Measurements from ENCODE around the gene C11orf52. TPM values are rescaled to one million over a fixed set of nuclear protein-coding genes. Genes with fewer than 3 reads are reported as not detected.
A peak's percentile ranks its signal among the peaks of the same experiment; 100 is the strongest.
"Not testable (repeated sequence)": the region's sequence is repeated elsewhere in the genome, so short reads cannot be mapped to it uniquely, and the experiment has no call there.

Gene C11orf52
- total and polyA plus RNA-seq, 4 experiments from 2014 or later, result not detected

- H3K27me3 Mint-ChIP-seq, result no peaks in the 10 kb centered on the region
- Histone ChIP-seq H3K36me3 (ENCODE audit: insufficient read depth, low read length) (peaks cover 11% of the 10 kb centered on the region), H3K27ac (ENCODE audit: low read depth, low read length) (peak overlapping the region; percentile 95), H3K27me3 (ENCODE audit: insufficient read depth, low read length) (no peaks in the 10 kb centered on the region), H3K4me1 (ENCODE audit: insufficient read depth, low read length) (peaks cover 18% of the 10 kb centered on the region), H3K4me3 (ENCODE audit: low read length in 2 of 2) (peak overlapping the region; percentile 79 to 80), H3K9me3 (ENCODE audit: control insufficient read depth in 1 of 2, low read length in 2 of 2) (no peaks in the 10 kb centered on the region)
- peaks cover 10 to 32% of the 10 kb centered on the region in 2 donors for H3K36me3 Mint-ChIP-seq
- CTCF ChIA-PET (ENCODE audit: partially characterized antibody), result interaction anchor here (1.3 to 2.6 kb wide), 5 partner anchors 9 to 103 kb away, joined by 5 to 14 read pairs (median 9); no protein-coding TSS in a partner anchor
- H3K4me3 Mint-ChIP-seq, result peak overlapping the region; percentile 91 to 98 (median 95)
- H3K9me3 Mint-ChIP-seq, result no peaks in the 10 kb centered on the region
- peaks cover 11 to 28% (median 17%) of the 10 kb centered on the region in 4 donors for H3K4me1 Mint-ChIP-seq
- POLR2A ChIA-PET (ENCODE audit: partially characterized antibody), result interaction anchor here (0.9 to 3.8 kb wide), 5 partner anchors 48 to 208 kb away, joined by 3 to 20 read pairs (median 3); partner anchors contain the start of genes DLAT, SDHD and TIMM8B
- H3K27ac Mint-ChIP-seq, result peak overlapping the region; percentile 93 to 100 (median 100)
- no peak for DNase-seq
- intact Hi-C loops (cut with micrococcal nuclease), result loop anchor here (2.0 to 10.0 kb wide), 3 partner anchors 146 to 1436 kb away; partner anchors contain the start of genes DLAT, SIK2 and TTC12
These were observed 40.3 kb upstream of the C11orf52 start for GRCh38 chr11:111878385-111878848.

DNA sequence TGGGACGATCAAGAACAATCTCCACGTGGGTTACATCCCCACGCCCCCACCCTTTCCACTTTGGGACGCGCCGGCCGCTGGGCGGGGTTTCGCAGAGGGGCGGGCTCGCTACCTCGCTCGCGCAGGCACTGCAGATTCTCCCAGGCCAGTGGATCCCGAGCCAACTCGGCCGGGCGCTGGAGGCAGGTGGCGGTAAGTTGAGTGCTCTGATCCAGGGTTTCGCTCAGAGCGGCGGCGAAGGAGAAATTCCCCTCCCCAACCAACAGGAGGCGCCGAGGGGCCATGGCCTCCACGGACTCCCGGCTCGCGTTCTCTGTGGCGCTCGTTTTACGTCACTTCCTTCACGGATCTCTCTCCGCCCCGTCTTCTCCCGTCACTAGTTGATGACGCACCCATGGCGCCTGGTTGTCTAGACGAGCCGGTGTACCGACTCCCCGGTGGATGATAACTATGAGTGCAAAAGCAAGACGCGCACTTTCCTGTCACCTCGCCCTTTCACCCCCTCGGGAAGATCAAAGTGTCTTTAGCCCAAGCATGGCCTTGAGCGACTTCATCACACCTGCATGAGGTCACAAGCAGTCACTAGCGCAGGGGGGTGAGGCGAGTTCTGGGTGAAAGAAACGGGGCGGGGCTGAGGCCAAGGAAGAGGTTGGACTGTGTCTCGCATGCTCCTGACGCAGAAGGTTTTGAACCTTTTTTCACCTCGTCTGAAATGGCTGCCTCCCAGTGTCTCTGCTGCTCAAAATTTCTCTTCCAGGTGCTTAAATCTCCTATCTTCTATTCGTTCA, 39.7 kb upstream of the C11orf52 start, which contains the start of the genes CFAP68 and FDXACB1:
Gene CFAP68 (plus strand): TSS at position 693 of the 788 bp plus-strand sequence. CDS start 20 bp downstream, at position 713.
Gene FDXACB1 (minus strand): TSS at position 317 of the 788 bp plus-strand sequence. CDS start 33 bp downstream, at position 284.
- Mint-ChIP-seq H3K9me3 (no peaks in the 10 kb centered on the region), H3K4me3 (peak within 1 kb of the TSS; percentile 91 to 98 (median 95)), H3K27me3 (no peaks in the 10 kb centered on the region), H3K27ac (peak within 1 kb of the TSS; percentile 93 to 100 (median 100)), H3K4me1 (peaks cover 11 to 28% (median 17%) of the 10 kb centered on the region in 4 donors), H3K36me3 (peaks cover 14 to 36% of the 10 kb centered on the region in 2 donors)
- intact Hi-C loops (cut with micrococcal nuclease), result loop anchor here (1.0 to 10.0 kb wide), 9 partner anchors 8 to 1436 kb away; partner anchors contain the start of genes ALG9, DLAT, NKAPD1 and PIH1D2
- Histone ChIP-seq H3K27me3 (ENCODE audit: insufficient read depth, low read length) (no peaks in the 10 kb centered on the region), H3K4me1 (ENCODE audit: insufficient read depth, low read length) (peaks cover 18% of the 10 kb centered on the region), H3K36me3 (ENCODE audit: insufficient read depth, low read length) (peaks cover 11% of the 10 kb centered on the region), H3K27ac (ENCODE audit: low read depth, low read length) (peak within 1 kb of the TSS; percentile 95), H3K4me3 (ENCODE audit: low read length in 2 of 2) (peak within 1 kb of the TSS; percentile 79 to 80), H3K9me3 (ENCODE audit: control insufficient read depth in 1 of 2, low read length in 2 of 2) (no peaks in the 10 kb centered on the region)
- CTCF ChIA-PET (ENCODE audit: partially characterized antibody), result interaction anchor here (0.9 to 2.6 kb wide), 7 partner anchors 8 to 103 kb away, joined by 4 to 14 read pairs (median 9); partner anchors contain the start of gene ALG9
- POLR2A ChIA-PET (ENCODE audit: partially characterized antibody), result interaction anchor here (0.9 to 3.8 kb wide), 7 partner anchors 8 to 208 kb away, joined by 3 to 20 read pairs (median 5); partner anchors contain the start of genes ALG9, DLAT, SDHD and TIMM8B
- DNase-seq, result peak; percentile 97 to 99 (median 98)

GRCh38 chr11:111879637-111879960, 39.1 kb upstream of the C11orf52 start:
- peaks cover 11% of the 10 kb centered on the region for H3K36me3 ChIP-seq (ENCODE audit: insufficient read depth, low read length)
- intact Hi-C loops (cut with micrococcal nuclease), result loop anchor here (1.0 to 10.0 kb wide), 9 partner anchors 8 to 1435 kb away; partner anchors contain the start of genes ALG9, DLAT, NKAPD1 and PIH1D2
- H3K4me1 Mint-ChIP-seq, result peaks cover 11 to 28% (median 17%) of the 10 kb centered on the region in 4 donors
- H3K9me3 ChIP-seq (ENCODE audit: control insufficient read depth in 1 of 2, low read length in 2 of 2), result no peaks in the 10 kb centered on the region
- peak overlapping the region; percentile 93 to 100 (median 100) for H3K27ac Mint-ChIP-seq
- H3K27me3 Mint-ChIP-seq, result no peaks in the 10 kb centered on the region
- peaks cover 14 to 34% of the 10 kb centered on the region in 2 donors for H3K36me3 Mint-ChIP-seq
- no peak for DNase-seq
- no peaks in the 10 kb centered on the region for H3K9me3 Mint-ChIP-seq
- peaks cover 18% of the 10 kb centered on the region for H3K4me1 ChIP-seq (ENCODE audit: insufficient read depth, low read length)
- peak overlapping the region; percentile 79 to 80 for H3K4me3 ChIP-seq (ENCODE audit: low read length in 2 of 2)
- H3K27me3 ChIP-seq (ENCODE audit: insufficient read depth, low read length), result no peaks in the 10 kb centered on the region
- H3K4me3 Mint-ChIP-seq, result peak overlapping the region; percentile 91 to 98 (median 95)
- peak overlapping the region; percentile 95 for H3K27ac ChIP-seq (ENCODE audit: low read depth, low read length)
- POLR2A ChIA-PET (ENCODE audit: partially characterized antibody), result interaction anchor here (1.2 to 2.1 kb wide), 4 partner anchors 9 to 207 kb away, joined by 3 to 15 read pairs (median 8); partner anchors contain the start of genes ALG9, PPP2R1B, SDHD and TIMM8B
- CTCF ChIA-PET (ENCODE audit: partially characterized antibody), result interaction anchor here (0.9 to 4.6 kb wide), 4 partner anchors 8 to 116 kb away, joined by 3 to 19 read pairs (median 4); partner anchors contain the start of gene ALG9

DNA sequence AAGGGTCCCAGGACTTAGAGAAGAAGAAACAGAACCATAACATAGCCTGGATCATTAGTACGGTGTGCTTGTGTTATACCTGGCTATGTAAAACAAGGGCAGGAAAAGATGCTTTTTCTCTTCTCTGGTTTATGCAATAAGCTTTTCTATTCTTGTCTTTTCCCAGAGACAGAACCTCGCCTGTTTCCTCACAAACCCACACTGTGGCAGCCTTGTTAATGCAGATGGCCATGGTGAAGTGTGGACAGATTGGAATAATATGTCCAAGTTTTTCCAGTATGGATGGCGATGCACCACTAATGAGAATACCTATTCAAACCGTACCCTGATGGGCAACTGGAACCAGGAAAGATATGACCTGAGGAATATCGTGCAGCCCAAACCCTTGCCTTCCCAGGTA, 36.5 kb upstream of the C11orf52 start:
- peaks cover 11 to 28% (median 16%) of the 10 kb centered on the region in 4 donors for H3K4me1 Mint-ChIP-seq
- H3K27ac ChIP-seq (ENCODE audit: low read depth, low read length), result no peak overlapping the region
- no peaks in the 10 kb centered on the region for H3K9me3 ChIP-seq (ENCODE audit: control insufficient read depth in 1 of 2, low read length in 2 of 2)
- POLR2A ChIA-PET (ENCODE audit: partially characterized antibody), result interaction anchor here (1.3 to 1.9 kb wide), 2 partner anchors 11 to 44 kb away, joined by 6 to 8 read pairs; partner anchors contain the start of gene ALG9
- H3K4me3 Mint-ChIP-seq, result peak overlapping the region in 1 of 8 donors; percentile 5
- H3K4me3 ChIP-seq (ENCODE audit: low read length in 2 of 2), result no peak overlapping the region
- intact Hi-C loops (cut with micrococcal nuclease), result no loop called here
- CTCF ChIA-PET (ENCODE audit: partially characterized antibody), result interaction anchor here (1.5 to 4.6 kb wide), 4 partner anchors 11 to 49 kb away, joined by 6 to 19 read pairs (median 14); partner anchors contain the start of gene ALG9
- H3K36me3 Mint-ChIP-seq, result peaks cover 9 to 29% of the 10 kb centered on the region in 2 donors
- peak overlapping the region in 1 of 7 donors; percentile 93 for H3K27ac Mint-ChIP-seq
- no peaks in the 10 kb centered on the region for H3K36me3 ChIP-seq (ENCODE audit: insufficient read depth, low read length)
- no peaks in the 10 kb centered on the region for H3K9me3 Mint-ChIP-seq
- no peak for DNase-seq
- H3K27me3 Mint-ChIP-seq, result no peaks in the 10 kb centered on the region
- peaks cover 18% of the 10 kb centered on the region for H3K4me1 ChIP-seq (ENCODE audit: insufficient read depth, low read length)
- no peaks in the 10 kb centered on the region for H3K27me3 ChIP-seq (ENCODE audit: insufficient read depth, low read length)

- H3K4me1 ChIP-seq (ENCODE audit: insufficient read depth, low read length); H3K4me1 Mint-ChIP-seq; H3K9me3 Mint-ChIP-seq; H3K4me3 ChIP-seq (ENCODE audit: low read length in 2 of 2); H3K36me3 ChIP-seq (ENCODE audit: insufficient read depth, low read length); H3K27ac ChIP-seq (ENCODE audit: low read depth, low read length); H3K27me3 ChIP-seq (ENCODE audit: insufficient read depth, low read length); DNase-seq; intact Hi-C loops (cut with micrococcal nuclease); H3K27me3 Mint-ChIP-seq; H3K9me3 ChIP-seq (ENCODE audit: control insufficient read depth in 1 of 2, low read length in 2 of 2); H3K27ac Mint-ChIP-seq; H3K4me3 Mint-ChIP-seq: not testable (repeated sequence)
- peaks cover 9 to 15% of the 10 kb centered on the region in 2 donors for H3K36me3 Mint-ChIP-seq
- CTCF ChIA-PET (ENCODE audit: partially characterized antibody), result interaction anchor here (1.2 to 1.5 kb wide), 2 partner anchors 14 to 47 kb away, joined by 3 to 6 read pairs; no protein-coding TSS in a partner anchor
- POLR2A ChIA-PET (ENCODE audit: partially characterized antibody), result interaction anchor here (0.7 kb wide), 1 partner anchor 14 kb away, joined by 3 read pairs; the partner anchor contains the start of gene ALG9
These were observed 33.7 kb upstream of the C11orf52 start for GRCh38 chr11:111885053-111885452.

- no peak overlapping the region for H3K27ac Mint-ChIP-seq
- H3K36me3 Mint-ChIP-seq, result peaks cover 9 to 15% of the 10 kb centered on the region in 2 donors
- no peak for DNase-seq
- Histone ChIP-seq H3K4me3 (ENCODE audit: low read length in 2 of 2) (no peak overlapping the region), H3K4me1 (ENCODE audit: insufficient read depth, low read length) (no peaks in the 10 kb centered on the region), H3K27ac (ENCODE audit: low read depth, low read length) (no peak overlapping the region), H3K9me3 (ENCODE audit: control insufficient read depth in 1 of 2, low read length in 2 of 2) (no peaks in the 10 kb centered on the region), H3K36me3 (ENCODE audit: insufficient read depth, low read length) (no peaks in the 10 kb centered on the region), H3K27me3 (ENCODE audit: insufficient read depth, low read length) (no peaks in the 10 kb centered on the region)
- intact Hi-C loops (cut with micrococcal nuclease), result no loop called here
- ChIA-PET POLR2A (ENCODE audit: partially characterized antibody) (no interaction called here), CTCF (ENCODE audit: partially characterized antibody) (interaction anchor here (1.5 kb wide), 1 partner anchor 46 kb away, joined by 6 read pairs; no protein-coding TSS in a partner anchor)
- H3K4me1 Mint-ChIP-seq, result no peaks in the 10 kb centered on the region
- H3K27me3 Mint-ChIP-seq, result no peaks in the 10 kb centered on the region
- H3K9me3 Mint-ChIP-seq, result no peaks in the 10 kb centered on the region
- H3K4me3 Mint-ChIP-seq, result no peak overlapping the region
These were observed 32.7 kb upstream of the C11orf52 start for GRCh38 chr11:111886032-111886431.

Measured in CD4-positive, alpha-beta memory T cell (primary cell).